Measurements from ENCODE around the gene CNTNAP2.

DNA sequence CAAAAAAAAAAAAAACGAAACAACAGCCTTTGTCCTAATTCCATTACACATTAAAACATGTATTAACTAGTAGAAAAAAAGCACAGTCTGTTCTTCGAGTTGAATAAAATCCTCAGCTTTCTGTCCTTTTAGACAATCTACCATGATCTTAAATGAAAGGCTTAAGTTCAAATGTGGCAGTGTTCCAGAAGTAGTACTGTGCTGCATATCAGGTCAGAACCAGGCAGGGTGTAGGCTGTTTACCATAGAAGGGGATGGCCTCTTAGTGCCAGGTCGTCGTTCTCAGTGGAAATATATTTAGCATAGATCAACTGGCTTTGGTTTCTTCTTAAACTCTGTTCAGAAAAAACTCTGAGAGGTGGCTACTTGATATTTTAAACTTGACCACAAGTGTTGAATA is 612.0 kb downstream of the CNTNAP2 start:
- TF ChIP-seq, protein P1, sequence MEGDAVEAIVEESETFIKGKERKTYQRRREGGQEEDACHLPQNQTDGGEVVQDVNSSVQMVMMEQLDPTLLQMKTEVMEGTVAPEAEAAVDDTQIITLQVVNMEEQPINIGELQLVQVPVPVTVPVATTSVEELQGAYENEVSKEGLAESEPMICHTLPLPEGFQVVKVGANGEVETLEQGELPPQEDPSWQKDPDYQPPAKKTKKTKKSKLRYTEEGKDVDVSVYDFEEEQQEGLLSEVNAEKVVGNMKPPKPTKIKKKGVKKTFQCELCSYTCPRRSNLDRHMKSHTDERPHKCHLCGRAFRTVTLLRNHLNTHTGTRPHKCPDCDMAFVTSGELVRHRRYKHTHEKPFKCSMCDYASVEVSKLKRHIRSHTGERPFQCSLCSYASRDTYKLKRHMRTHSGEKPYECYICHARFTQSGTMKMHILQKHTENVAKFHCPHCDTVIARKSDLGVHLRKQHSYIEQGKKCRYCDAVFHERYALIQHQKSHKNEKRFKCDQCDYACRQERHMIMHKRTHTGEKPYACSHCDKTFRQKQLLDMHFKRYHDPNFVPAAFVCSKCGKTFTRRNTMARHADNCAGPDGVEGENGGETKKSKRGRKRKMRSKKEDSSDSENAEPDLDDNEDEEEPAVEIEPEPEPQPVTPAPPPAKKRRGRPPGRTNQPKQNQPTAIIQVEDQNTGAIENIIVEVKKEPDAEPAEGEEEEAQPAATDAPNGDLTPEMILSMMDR (IDR thresholded peaks at IDR 0.05; ENCODE audit: borderline replicate concordance, extremely low read depth, low read length, poor library complexity, severe bottlenecking), result no peak
- TF ChIP-seq EZH2 (IDR thresholded peaks at IDR 0.05; ENCODE audit: borderline replicate concordance, low read depth, low read length, severe bottlenecking), result no peak
